ENCODE data around the gene MTHFD2.
"Not testable (repeated sequence)": the region's sequence is repeated elsewhere in the genome, so short reads cannot be mapped to it uniquely, and the experiment has no call there.

Gene MTHFD2

GRCh38 chr2:74205113-74205512, 6.7 kb downstream of the MTHFD2 start:
- H3K4me3 Mint-ChIP-seq = no peak overlapping the region
- peaks cover 96% of the 10 kb centered on the region for H3K36me3 Mint-ChIP-seq (ENCODE audit: low read depth)
- intact Hi-C loops (cut with micrococcal nuclease) = no loop called here
- peaks cover 52% of the 10 kb centered on the region for H3K4me1 Mint-ChIP-seq (ENCODE audit: low read depth)
- no peaks in the 10 kb centered on the region for H3K9me3 Mint-ChIP-seq
- no peaks in the 10 kb centered on the region for H3K27me3 Mint-ChIP-seq
- H3K27ac Mint-ChIP-seq = peak overlapping the region; percentile 91

GRCh38 chr2:74205596-74205995, 7.2 kb downstream of the MTHFD2 start:
- H3K36me3 Mint-ChIP-seq (ENCODE audit: low read depth) = peaks cover 92% of the 10 kb centered on the region
- no peaks in the 10 kb centered on the region for H3K9me3 Mint-ChIP-seq
- intact Hi-C loops (cut with micrococcal nuclease) = no loop called here
- no peaks in the 10 kb centered on the region for H3K27me3 Mint-ChIP-seq
- peaks cover 47% of the 10 kb centered on the region for H3K4me1 Mint-ChIP-seq (ENCODE audit: low read depth)
- peak overlapping the region; percentile 27 for H3K4me3 Mint-ChIP-seq
- peak overlapping the region; percentile 91 for H3K27ac Mint-ChIP-seq

GRCh38 chr2:74206180-74206688, 7.8 kb downstream of the MTHFD2 start:
- Mint-ChIP-seq H3K4me3 (peak overlapping the region; percentile 57), H3K27ac (peak overlapping the region; percentile 91)

GRCh38 chr2:74212702-74213410, 14.4 kb downstream of the MTHFD2 start:
- H3K4me1 Mint-ChIP-seq (ENCODE audit: low read depth) = no peaks in the 10 kb centered on the region
- H3K27ac Mint-ChIP-seq = no peak overlapping the region
- H3K9me3 Mint-ChIP-seq = no peaks in the 10 kb centered on the region
- H3K36me3 Mint-ChIP-seq (ENCODE audit: low read depth) = peaks cover 96% of the 10 kb centered on the region
- H3K4me3 Mint-ChIP-seq = no peak overlapping the region
- H3K27me3 Mint-ChIP-seq = no peaks in the 10 kb centered on the region
- intact Hi-C loops (cut with micrococcal nuclease) = no loop called here

More at GRCh38 chr2:74206180-74206688, 7.8 kb downstream of the MTHFD2 start:
- H3K27me3 Mint-ChIP-seq = no peaks in the 10 kb centered on the region
- H3K9me3 Mint-ChIP-seq = no peaks in the 10 kb centered on the region
- intact Hi-C loops (cut with micrococcal nuclease) = no loop called here
- peaks cover 40% of the 10 kb centered on the region for H3K4me1 Mint-ChIP-seq (ENCODE audit: low read depth)
- peaks cover 93% of the 10 kb centered on the region for H3K36me3 Mint-ChIP-seq (ENCODE audit: low read depth)

GRCh38 chr2:74215771-74216170, 17.4 kb downstream of the MTHFD2 start:
- H3K27ac Mint-ChIP-seq; H3K4me1 Mint-ChIP-seq (ENCODE audit: low read depth); intact Hi-C loops (cut with micrococcal nuclease); H3K27me3 Mint-ChIP-seq; H3K4me3 Mint-ChIP-seq; H3K9me3 Mint-ChIP-seq: not testable (repeated sequence)
- H3K36me3 Mint-ChIP-seq (ENCODE audit: low read depth) = peaks cover 100% of the 10 kb centered on the region

GRCh38 chr2:74216642-74217041, 18.2 kb downstream of the MTHFD2 start:
- intact Hi-C loops (cut with micrococcal nuclease) = no loop called here
- peaks cover 100% of the 10 kb centered on the region for H3K36me3 Mint-ChIP-seq (ENCODE audit: low read depth)
- H3K27me3 Mint-ChIP-seq = no peaks in the 10 kb centered on the region
- H3K27ac Mint-ChIP-seq = no peak overlapping the region
- H3K4me3 Mint-ChIP-seq = no peak overlapping the region
- peaks cover 4% of the 10 kb centered on the region for H3K4me1 Mint-ChIP-seq (ENCODE audit: low read depth)
- no peaks in the 10 kb centered on the region for H3K9me3 Mint-ChIP-seq

GRCh38 chr2:74219846-74220486, 21.6 kb downstream of the MTHFD2 start:
- H3K27me3 Mint-ChIP-seq = no peaks in the 10 kb centered on the region
- peaks cover 35% of the 10 kb centered on the region for H3K4me1 Mint-ChIP-seq (ENCODE audit: low read depth)
- intact Hi-C loops (cut with micrococcal nuclease) = no loop called here
- H3K36me3 Mint-ChIP-seq (ENCODE audit: low read depth) = peaks cover 74% of the 10 kb centered on the region
- no peak overlapping the region for H3K4me3 Mint-ChIP-seq
- H3K9me3 Mint-ChIP-seq = no peaks in the 10 kb centered on the region
- H3K27ac Mint-ChIP-seq = no peak overlapping the region

GRCh38 chr2:74221091-74221490, 22.7 kb downstream of the MTHFD2 start:
- H3K36me3 Mint-ChIP-seq (ENCODE audit: low read depth) = peaks cover 63% of the 10 kb centered on the region
- peaks cover 35% of the 10 kb centered on the region for H3K4me1 Mint-ChIP-seq (ENCODE audit: low read depth)
- no peak overlapping the region for H3K4me3 Mint-ChIP-seq
- H3K9me3 Mint-ChIP-seq = no peaks in the 10 kb centered on the region
- no peak overlapping the region for H3K27ac Mint-ChIP-seq
- intact Hi-C loops (cut with micrococcal nuclease) = no loop called here
- no peaks in the 10 kb centered on the region for H3K27me3 Mint-ChIP-seq

GRCh38 chr2:74221604-74222299, 23.3 kb downstream of the MTHFD2 start:
- Mint-ChIP-seq H3K27me3 (no peaks in the 10 kb centered on the region), H3K36me3 (ENCODE audit: low read depth) (peaks cover 56% of the 10 kb centered on the region), H3K27ac (no peak overlapping the region), H3K4me1 (ENCODE audit: low read depth) (peaks cover 35% of the 10 kb centered on the region), H3K9me3 (no peaks in the 10 kb centered on the region), H3K4me3 (no peak overlapping the region)
- intact Hi-C loops (cut with micrococcal nuclease) = no loop called here

GRCh38 chr2:74222300-74222650, 23.9 kb downstream of the MTHFD2 start:
- no peaks in the 10 kb centered on the region for H3K27me3 Mint-ChIP-seq
- H3K4me3 Mint-ChIP-seq = no peak overlapping the region
- peaks cover 51% of the 10 kb centered on the region for H3K36me3 Mint-ChIP-seq (ENCODE audit: low read depth)
- no peak overlapping the region for H3K27ac Mint-ChIP-seq
- peaks cover 35% of the 10 kb centered on the region for H3K4me1 Mint-ChIP-seq (ENCODE audit: low read depth)
- H3K9me3 Mint-ChIP-seq = no peaks in the 10 kb centered on the region
- intact Hi-C loops (cut with micrococcal nuclease) = no loop called here

GRCh38 chr2:74223941-74224770, 25.7 kb downstream of the MTHFD2 start:
- peaks cover 32% of the 10 kb centered on the region for H3K36me3 Mint-ChIP-seq (ENCODE audit: low read depth)
- no peaks in the 10 kb centered on the region for H3K27me3 Mint-ChIP-seq
- H3K9me3 Mint-ChIP-seq = no peaks in the 10 kb centered on the region
- peaks cover 35% of the 10 kb centered on the region for H3K4me1 Mint-ChIP-seq (ENCODE audit: low read depth)
- no peak overlapping the region for H3K4me3 Mint-ChIP-seq
- H3K27ac Mint-ChIP-seq = peak overlapping the region; percentile 20
- intact Hi-C loops (cut with micrococcal nuclease) = no loop called here

- Mint-ChIP-seq H3K27ac (no peak overlapping the region), H3K4me3 (no peak overlapping the region), H3K27me3 (no peaks in the 10 kb centered on the region), H3K9me3 (no peaks in the 10 kb centered on the region), H3K4me1 (ENCODE audit: low read depth) (peaks cover 35% of the 10 kb centered on the region), H3K36me3 (ENCODE audit: low read depth) (peaks cover 15% of the 10 kb centered on the region)
- intact Hi-C loops (cut with micrococcal nuclease) = no loop called here
Measured at GRCh38 chr2:74225698-74226459, 27.5 kb downstream of the MTHFD2 start.

- intact Hi-C loops (cut with micrococcal nuclease) = no loop called here
- Mint-ChIP-seq H3K27ac (no peak overlapping the region), H3K4me3 (no peak overlapping the region), H3K4me1 (ENCODE audit: low read depth) (peaks cover 32% of the 10 kb centered on the region), H3K9me3 (no peaks in the 10 kb centered on the region), H3K36me3 (ENCODE audit: low read depth) (peaks cover 6% of the 10 kb centered on the region), H3K27me3 (no peaks in the 10 kb centered on the region)
Measured at GRCh38 chr2:74226648-74227213, 28.3 kb downstream of the MTHFD2 start.
